A673 (cell line): ENCODE results near the gene C11orf87.

Source experiments
- CTCF ChIP-seq: fragments of 300-800, 200-600 bp; sonication (generic); conservative IDR thresholded peaks from 2 replicates; pipeline ENCODE4 v1.5.1; 2017; ENCODE audit warnings: low read depth, mild to moderate bottlenecking, antibody characterized with exemption, low read length, moderate library complexity, mixed read lengths
- EZH2 ChIP-seq: fragments of 200-600 bp; sonication (generic); IDR thresholded peaks from 2 replicates; pipeline ENCODE4 v1.6.1; 2017; ENCODE audit warnings: borderline replicate concordance, low read depth, mild to moderate bottlenecking, mixed read lengths, antibody characterized with exemption, low read length; ENCODE audit not compliant: poor library complexity, severe bottlenecking

GRCh38 chr11:109405671-109406070, 16.3 kb upstream of the C11orf87 start:
- no peak for TF ChIP-seq CTCF
- no peak for TF ChIP-seq EZH2
